Measurements from ENCODE around the gene ZBED4. TPM values are rescaled to one million over a fixed set of nuclear protein-coding genes. Genes with fewer than 3 reads are reported as not detected.

The ZBED4 gene
- total RNA-seq, 1 experiment from 2014 or later: 18.9 TPM

GRCh38 chr22:49867303-49868265 is 13.9 kb downstream of the ZBED4 start:
- no peak for DNase-seq (ENCODE audit: low read depth, low spot score)
- in situ Hi-C loops (cut with HindIII; ENCODE audit: low pct_unique_long_range_greater_than_20kb, low sequenced_read_pairs): no loop called here

- in situ Hi-C loops (cut with HindIII; ENCODE audit: low pct_unique_long_range_greater_than_20kb, low sequenced_read_pairs): no loop called here
- no peak for DNase-seq (ENCODE audit: low read depth, low spot score)
Measured at GRCh38 chr22:49869086-49869830, 15.6 kb downstream of the ZBED4 start.

- in situ Hi-C loops (cut with HindIII; ENCODE audit: low pct_unique_long_range_greater_than_20kb, low sequenced_read_pairs): no loop called here
- no peak for DNase-seq (ENCODE audit: low read depth, low spot score)
Measured at GRCh38 chr22:49869845-49870712, 16.4 kb downstream of the ZBED4 start.

- DNase-seq (ENCODE audit: low read depth, low spot score): peak; percentile 41
- in situ Hi-C loops (cut with HindIII; ENCODE audit: low pct_unique_long_range_greater_than_20kb, low sequenced_read_pairs): no loop called here
Measured at GRCh38 chr22:49871482-49871881, 17.8 kb downstream of the ZBED4 start.

GRCh38 chr22:49872347-49872746 is 18.7 kb downstream of the ZBED4 start:
- in situ Hi-C loops (cut with HindIII; ENCODE audit: low pct_unique_long_range_greater_than_20kb, low sequenced_read_pairs): no loop called here
- DNase-seq (ENCODE audit: low read depth, low spot score): no peak

GRCh38 chr22:49873228-49873940 is 19.7 kb downstream of the ZBED4 start:
- DNase-seq (ENCODE audit: low read depth, low spot score): no peak
- in situ Hi-C loops (cut with HindIII; ENCODE audit: low pct_unique_long_range_greater_than_20kb, low sequenced_read_pairs): no loop called here

GRCh38 chr22:49877642-49878041 is 24.0 kb downstream of the ZBED4 start:
- in situ Hi-C loops (cut with HindIII; ENCODE audit: low pct_unique_long_range_greater_than_20kb, low sequenced_read_pairs): no loop called here
- DNase-seq (ENCODE audit: low read depth, low spot score): no peak

GRCh38 chr22:49878206-49878605 is 24.6 kb downstream of the ZBED4 start:
- in situ Hi-C loops (cut with HindIII; ENCODE audit: low pct_unique_long_range_greater_than_20kb, low sequenced_read_pairs): no loop called here
- DNase-seq (ENCODE audit: low read depth, low spot score): no peak

GRCh38 chr22:49879871-49880270 is 26.2 kb downstream of the ZBED4 start:
- no peak for DNase-seq (ENCODE audit: low read depth, low spot score)
- in situ Hi-C loops (cut with HindIII; ENCODE audit: low pct_unique_long_range_greater_than_20kb, low sequenced_read_pairs): no loop called here

- no peak for DNase-seq (ENCODE audit: low read depth, low spot score)
- in situ Hi-C loops (cut with HindIII; ENCODE audit: low pct_unique_long_range_greater_than_20kb, low sequenced_read_pairs): no loop called here
Measured at GRCh38 chr22:49880281-49880680, 26.6 kb downstream of the ZBED4 start.

GRCh38 chr22:49881856-49882255 is 28.2 kb downstream of the ZBED4 start:
- DNase-seq (ENCODE audit: low read depth, low spot score): no peak
- in situ Hi-C loops (cut with HindIII; ENCODE audit: low pct_unique_long_range_greater_than_20kb, low sequenced_read_pairs): no loop called here

- DNase-seq (ENCODE audit: low read depth, low spot score): no peak
- in situ Hi-C loops (cut with HindIII; ENCODE audit: low pct_unique_long_range_greater_than_20kb, low sequenced_read_pairs): no loop called here
Measured at GRCh38 chr22:49882519-49883293, 29.1 kb downstream of the ZBED4 start.

- DNase-seq (ENCODE audit: low read depth, low spot score): no peak
- in situ Hi-C loops (cut with HindIII; ENCODE audit: low pct_unique_long_range_greater_than_20kb, low sequenced_read_pairs): no loop called here
Measured at GRCh38 chr22:49883294-49883640, 29.6 kb downstream of the ZBED4 start.

- DNase-seq (ENCODE audit: low read depth, low spot score): no peak
Measured at GRCh38 chr22:49884075-49884474, 30.4 kb downstream of the ZBED4 start.

GRCh38 chr22:49884503-49885260 is 31.0 kb downstream of the ZBED4 start:
- DNase-seq (ENCODE audit: low read depth, low spot score): no peak
- in situ Hi-C loops (cut with HindIII; ENCODE audit: low pct_unique_long_range_greater_than_20kb, low sequenced_read_pairs): no loop called here

More at GRCh38 chr22:49884075-49884474, 30.4 kb downstream of the ZBED4 start:
- in situ Hi-C loops (cut with HindIII; ENCODE audit: low pct_unique_long_range_greater_than_20kb, low sequenced_read_pairs): no loop called here

- in situ Hi-C loops (cut with HindIII; ENCODE audit: low pct_unique_long_range_greater_than_20kb, low sequenced_read_pairs): no loop called here
- DNase-seq (ENCODE audit: low read depth, low spot score): no peak
Measured at GRCh38 chr22:49885281-49885680, 31.6 kb downstream of the ZBED4 start.

Measured in SK-MEL-5 (cell line).